H1 (cell line): ENCODE results near the gene ARHGEF39. TPM values are rescaled to one million over a fixed set of nuclear protein-coding genes. Genes with fewer than 3 reads are reported as not detected.

ENCODE experiments used
- GABPA ChIP-seq: IDR thresholded peaks from 2 replicates; pipeline ENCODE4 v1.6.1; 2011; ENCODE audit warnings: mild to moderate bottlenecking, low read length, moderate library complexity, borderline replicate concordance; ENCODE audit not compliant: insufficient read depth
- NRF1 ChIP-seq: IDR thresholded peaks from 2 replicates; pipeline ENCODE4 v1.6.1; 2011; ENCODE audit warnings: mild to moderate bottlenecking, low read depth, low read length, improper control_type of control experiment
- RBBP5 ChIP-seq: IDR thresholded peaks from 2 replicates; pipeline ENCODE4 v1.7.1; 2012; ENCODE audit warnings: low read depth, mild to moderate bottlenecking, inconsistent platforms, low read length, moderate library complexity, borderline replicate concordance
- USF2 ChIP-seq: IDR thresholded peaks from 2 replicates; pipeline ENCODE4 v1.6.1; 2011; ENCODE audit warnings: low read length, improper control_type of control experiment
- polyA plus RNA-seq, 7 experiments: library from polyadenylated mRNA; depleted of rRNA in 3 of 7; stranded (reverse) in 5 of 7; unstranded in 2 of 7; fragments of >200 nt in 5 of 7; fragments of 200-250 nt in 2 of 7; gene quantifications; 1 replicate in 5 of 7; 2 replicates in 1 of 7; 4 replicates in 1 of 7; pipeline versions ENCODE4 v1.2.1 to v1.2.3, GENCODE V29; 2011 to 2013; ENCODE audit warnings: missing spikeins in 2 of 7, mixed read lengths in 2 of 7
- total RNA-seq: library from RNA; stranded (reverse); fragmentation: NEBNext Ultra II Directional; extraction: Animal tissue kit (Norgen Biotek cat#: 25700); gene quantifications from 2 replicates; pipeline ENCODE4 v1.2.1, GENCODE V29; 2021

The ARHGEF39 gene
- total and polyA plus RNA-seq, 2 of the 8 experiments (the other 6 are each of a cell fraction or from before 2014, with no cell fraction given), result 18.6 to 18.7 TPM

- TF ChIP-seq USF2, result no peak
- no peak for TF ChIP-seq NRF1
- no peak for TF ChIP-seq GABPA
- TF ChIP-seq RBBP5, result no peak
Observed at GRCh38 chr9:35618854-35619799, 45.9 kb downstream of the ARHGEF39 start (continued).
